Tibial artery (tissue), 4 donors: ENCODE measurements around the gene TSC22D3.

Experiments used
- DNase-seq, 2 donors: peaks; one replicate each; pipeline ENCODE4 v3.0.0-alpha.2; 2019
- H3K27ac ChIP-seq, 2 donors: fragments of 200-600 bp; sonication (generic) in 1 of 2; 1 replicate in 1 of 2; 2 replicates in 1 of 2; pipeline ENCODE4 v1.5.1; 2018 to 2019; ENCODE audit warnings: mild to moderate bottlenecking in 1 of 2
- H3K27me3 ChIP-seq, 2 donors: fragments of 200-600 bp; sonication (generic) in 1 of 2; one replicate each; pipeline versions ENCODE4 v1.5.1 to v1.6.0; 2016 to 2019
- H3K36me3 ChIP-seq, 3 donors: fragments of 200-600 bp; sonication (generic) in 2 of 3; one replicate each; pipeline ENCODE4 v1.5.1; 2016 to 2019; ENCODE audit warnings: mild to moderate bottlenecking in 2 of 3
- H3K4me1 ChIP-seq, 4 donors: fragments of 200-600 bp; sonication (generic) in 2 of 4; 1 replicate in 3 of 4; 2 replicates in 1 of 4; pipeline ENCODE4 v1.5.1; 2016 to 2019
- H3K4me3 ChIP-seq, 2 donors: fragments of 200-600 bp; sonication (generic) in 1 of 2; 1 replicate in 1 of 2; 2 replicates in 1 of 2; pipeline ENCODE4 v1.5.1; 2018 to 2019; ENCODE audit warnings: mild to moderate bottlenecking in 2 of 2
- H3K9me3 ChIP-seq, 3 donors: fragments of 200-600 bp; sonication (generic) in 1 of 3; one replicate each; pipeline ENCODE4 v1.5.1; 2016 to 2019
- intact Hi-C: fragments of 100-400 bp; cut with DNase I; formaldehyde crosslinking; loops from one replicate; pipeline ENCODE4 v1.15.0; 2023; ENCODE audit warnings: low total_unique reads
- TF ChIP-seq, protein P1 (sequence below), 2 experiments: fragments of 200-600 bp in 1 of 2; fragments of 450-650 bp in 1 of 2; IDR thresholded peaks; one replicate each; pipeline ENCODE4 v1.5.1; 2017 to 2019; ENCODE audit warnings: antibody characterized with exemption in 2 of 2, mild to moderate bottlenecking in 1 of 2, moderate library complexity in 1 of 2

Gene TSC22D3

DNA sequence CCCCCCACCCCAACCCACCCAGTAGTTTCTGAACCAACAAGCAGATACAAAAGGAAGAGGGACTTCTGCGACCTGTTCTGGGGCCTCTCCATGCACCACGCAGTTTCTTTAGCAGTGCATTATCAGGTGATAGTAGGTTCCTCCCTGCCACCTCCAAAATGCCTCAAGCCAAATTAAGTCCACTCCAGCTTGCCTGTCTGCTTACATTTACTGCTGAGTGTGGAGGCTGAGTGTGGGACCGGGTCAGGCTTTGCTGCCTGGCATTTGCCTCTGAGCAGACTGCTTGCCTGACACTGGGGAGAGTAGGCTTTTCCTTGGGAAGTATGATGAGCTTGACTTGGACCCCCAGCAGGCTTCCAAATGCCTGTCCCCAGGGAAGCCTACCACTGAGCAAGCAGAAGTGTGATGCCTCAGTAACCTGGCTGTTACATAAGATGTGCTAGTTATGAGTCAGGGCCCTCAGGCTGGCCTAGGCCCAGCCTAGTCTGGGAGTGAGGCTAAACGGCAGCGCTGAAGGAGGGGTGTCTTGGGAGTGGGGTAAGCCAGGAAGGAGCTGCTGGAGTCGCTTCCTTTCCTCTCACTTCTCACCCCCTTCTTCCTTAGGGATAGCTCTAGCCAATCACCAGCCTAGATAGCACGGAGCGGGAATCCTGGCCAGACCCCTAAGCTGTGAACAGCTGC, 9.0 kb downstream of the TSC22D3 start:
- intact Hi-C loops, result no loop called here
- Histone ChIP-seq H3K27me3 (no peaks in the 10 kb centered on the region), H3K4me1 (no peaks in the 10 kb centered on the region), H3K36me3 (no peaks in the 10 kb centered on the region), H3K9me3 (no peaks in the 10 kb centered on the region), H3K27ac (peak overlapping the region in 1 of 2 donors; percentile 46), H3K4me3 (no peak overlapping the region)
- peak; percentile 64 to 73 for DNase-seq
- TF ChIP-seq, protein P1, sequence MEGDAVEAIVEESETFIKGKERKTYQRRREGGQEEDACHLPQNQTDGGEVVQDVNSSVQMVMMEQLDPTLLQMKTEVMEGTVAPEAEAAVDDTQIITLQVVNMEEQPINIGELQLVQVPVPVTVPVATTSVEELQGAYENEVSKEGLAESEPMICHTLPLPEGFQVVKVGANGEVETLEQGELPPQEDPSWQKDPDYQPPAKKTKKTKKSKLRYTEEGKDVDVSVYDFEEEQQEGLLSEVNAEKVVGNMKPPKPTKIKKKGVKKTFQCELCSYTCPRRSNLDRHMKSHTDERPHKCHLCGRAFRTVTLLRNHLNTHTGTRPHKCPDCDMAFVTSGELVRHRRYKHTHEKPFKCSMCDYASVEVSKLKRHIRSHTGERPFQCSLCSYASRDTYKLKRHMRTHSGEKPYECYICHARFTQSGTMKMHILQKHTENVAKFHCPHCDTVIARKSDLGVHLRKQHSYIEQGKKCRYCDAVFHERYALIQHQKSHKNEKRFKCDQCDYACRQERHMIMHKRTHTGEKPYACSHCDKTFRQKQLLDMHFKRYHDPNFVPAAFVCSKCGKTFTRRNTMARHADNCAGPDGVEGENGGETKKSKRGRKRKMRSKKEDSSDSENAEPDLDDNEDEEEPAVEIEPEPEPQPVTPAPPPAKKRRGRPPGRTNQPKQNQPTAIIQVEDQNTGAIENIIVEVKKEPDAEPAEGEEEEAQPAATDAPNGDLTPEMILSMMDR (IDR thresholded peaks at IDR 0.05), result no peak

DNA sequence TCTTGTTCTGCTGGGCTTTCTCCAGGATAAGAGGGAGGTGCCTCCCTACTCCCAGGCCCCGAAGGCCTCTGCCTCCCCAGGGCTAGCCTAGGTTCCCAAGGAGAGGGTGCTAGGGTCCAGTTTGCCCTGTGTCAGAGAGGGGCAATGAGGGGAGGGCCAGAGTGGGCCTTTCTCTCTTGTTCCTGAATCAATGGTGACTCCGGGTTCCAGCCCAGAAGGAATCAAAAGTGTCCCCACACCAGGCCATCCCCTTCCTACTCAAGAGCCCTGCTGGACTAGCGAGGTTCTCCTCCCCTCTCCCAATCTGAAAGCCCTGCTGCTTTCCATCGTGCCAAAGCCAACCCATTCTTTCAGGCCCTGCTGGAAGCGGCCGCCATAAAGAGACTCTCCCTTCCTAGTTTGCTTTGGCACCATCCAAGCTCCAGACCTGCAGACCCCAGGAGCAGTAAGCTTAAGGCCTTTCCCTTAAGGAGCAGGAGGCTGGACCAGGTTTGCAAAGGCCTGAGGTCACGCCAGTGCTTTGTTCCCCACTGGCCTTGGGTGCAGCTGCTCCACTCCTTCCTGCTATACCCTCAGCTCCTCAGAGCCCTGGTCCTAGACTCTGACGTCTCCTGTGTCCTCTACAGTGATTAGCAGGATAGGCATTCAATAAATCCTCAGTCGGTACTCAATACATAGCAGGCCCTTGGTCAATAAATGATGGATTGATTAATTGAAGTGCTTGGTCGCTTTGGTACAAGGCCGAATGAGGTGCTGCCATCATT, 10.6 kb downstream of the TSC22D3 start:
- H3K9me3 ChIP-seq, result no peaks in the 10 kb centered on the region
- no peak overlapping the region for H3K27ac ChIP-seq
- TF ChIP-seq, protein P1 (IDR thresholded peaks at IDR 0.05), result no peak
- intact Hi-C loops, result no loop called here
- H3K27me3 ChIP-seq, result no peaks in the 10 kb centered on the region
- DNase-seq, result no peak
- H3K4me1 ChIP-seq, result peaks cover 0 to 7% (median 0%) of the 10 kb centered on the region in 4 donors
- H3K36me3 ChIP-seq, result no peaks in the 10 kb centered on the region
- H3K4me3 ChIP-seq, result no peak overlapping the region

DNA sequence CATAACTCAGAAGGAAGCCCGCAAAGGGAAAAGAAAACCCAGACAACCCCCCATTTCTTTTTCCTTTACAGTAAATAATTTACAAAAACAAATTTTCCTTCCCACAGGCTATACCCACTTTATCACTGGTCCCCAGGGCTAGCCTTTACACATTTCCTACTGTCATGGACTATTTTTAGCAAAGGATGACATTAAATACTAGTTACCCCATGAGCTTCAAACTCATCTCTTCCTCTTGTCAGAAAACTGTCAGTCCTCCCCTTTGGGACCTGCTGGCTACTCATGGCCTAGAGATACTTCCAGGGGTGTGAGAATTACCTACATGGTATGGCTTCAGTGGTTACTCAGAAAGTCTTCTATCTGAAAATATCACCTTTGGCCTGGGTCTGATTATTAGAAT, 11.9 kb downstream of the TSC22D3 start:
- Histone ChIP-seq H3K27me3 (no peaks in the 10 kb centered on the region), H3K27ac (no peak overlapping the region), H3K36me3 (no peaks in the 10 kb centered on the region), H3K9me3 (no peaks in the 10 kb centered on the region), H3K4me1 (peaks cover 0 to 12% (median 0%) of the 10 kb centered on the region in 4 donors), H3K4me3 (no peak overlapping the region)
- intact Hi-C loops, result no loop called here
- no peak for DNase-seq
- TF ChIP-seq, protein P1 (IDR thresholded peaks at IDR 0.05), result no peak

DNA sequence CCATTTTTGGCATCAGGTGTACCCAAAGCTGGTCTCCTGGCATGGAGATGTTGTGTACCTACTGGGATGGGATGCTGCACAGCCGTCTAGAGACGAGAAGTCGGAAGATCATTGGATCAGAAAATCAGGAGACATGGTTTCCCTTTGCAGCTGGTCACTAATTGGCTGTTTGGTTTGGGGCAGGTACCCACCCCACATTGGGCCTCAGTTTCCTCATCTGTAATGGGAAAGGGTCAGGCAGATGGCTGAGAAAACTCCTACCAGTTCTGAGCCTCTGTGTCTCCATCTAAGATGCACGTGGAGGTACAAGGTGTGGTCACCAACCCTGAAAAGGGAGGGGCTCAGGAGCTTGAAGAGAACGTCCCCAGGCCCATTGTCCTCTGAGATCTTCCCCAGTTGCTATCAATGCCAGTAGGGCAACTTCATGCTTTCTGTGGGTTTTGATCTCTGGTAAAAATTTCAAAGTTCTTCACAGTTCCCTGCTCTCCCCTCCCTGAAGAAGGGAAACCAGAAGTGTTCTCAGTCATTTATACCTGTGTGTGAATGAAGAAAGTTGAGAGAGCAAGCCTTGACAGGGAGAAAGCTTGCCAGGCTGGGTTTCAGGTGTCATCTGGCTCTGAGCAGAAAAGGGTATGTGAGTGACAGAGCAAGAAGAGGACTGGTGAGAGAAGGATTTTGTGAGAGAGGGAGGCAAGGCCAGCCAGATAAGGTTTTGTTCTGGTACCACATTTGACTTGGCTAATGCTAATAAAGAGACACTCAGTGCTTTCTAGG, 15.1 kb downstream of the TSC22D3 start:
- H3K27ac ChIP-seq, result peak overlapping the region in 1 of 2 donors; percentile 39
- H3K4me3 ChIP-seq, result no peak overlapping the region
- TF ChIP-seq, protein P1 (IDR thresholded peaks at IDR 0.05), result no peak
- H3K36me3 ChIP-seq, result no peaks in the 10 kb centered on the region
- intact Hi-C loops, result no loop called here
- H3K27me3 ChIP-seq, result no peaks in the 10 kb centered on the region
- DNase-seq, result no peak
- H3K9me3 ChIP-seq, result no peaks in the 10 kb centered on the region
- H3K4me1 ChIP-seq, result peaks cover 0 to 12% (median 0%) of the 10 kb centered on the region in 4 donors

DNA sequence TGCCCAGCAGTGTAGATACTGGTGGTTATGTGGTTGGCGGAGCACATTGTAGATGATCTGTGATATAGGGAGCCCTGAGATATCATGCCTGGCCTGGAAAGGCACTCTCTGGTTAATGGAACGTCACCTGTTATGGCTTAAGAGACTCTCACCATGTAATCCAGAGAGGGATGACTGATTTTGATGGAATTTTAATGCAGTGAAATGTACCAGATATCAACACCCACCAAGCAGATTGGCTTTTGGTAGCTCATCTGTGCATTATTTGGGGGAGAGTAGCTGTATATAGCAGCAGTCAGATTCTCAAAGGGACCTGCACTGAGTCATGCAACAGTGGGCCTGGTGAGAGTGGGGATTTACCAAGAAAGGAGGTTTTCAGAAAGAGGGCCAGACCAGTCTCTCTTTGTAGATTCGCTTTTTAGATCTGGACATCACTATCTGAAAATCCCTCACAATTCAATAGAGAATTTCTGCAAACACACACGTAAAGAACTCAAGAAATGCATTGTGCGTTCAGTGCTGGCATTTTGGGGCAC, 17.3 kb downstream of the TSC22D3 start:
- Histone ChIP-seq H3K36me3 (no peaks in the 10 kb centered on the region), H3K27ac (no peak overlapping the region), H3K4me1 (peaks cover 0 to 12% (median 0%) of the 10 kb centered on the region in 4 donors), H3K4me3 (no peak overlapping the region), H3K9me3 (no peaks in the 10 kb centered on the region), H3K27me3 (no peaks in the 10 kb centered on the region)
- TF ChIP-seq, protein P1 (IDR thresholded peaks at IDR 0.05), result no peak
- intact Hi-C loops, result no loop called here
- DNase-seq, result no peak
